ENCODE data around the gene CFP.

- TF ChIP-seq CTCF (IDR thresholded peaks at IDR 0.05; ENCODE audit: borderline replicate concordance, extremely low read depth, low read length, poor library complexity, severe bottlenecking) (no peak), EZH2 (IDR thresholded peaks at IDR 0.05; ENCODE audit: borderline replicate concordance, low read depth, low read length, severe bottlenecking) (no peak)
Measured at GRCh38 chrX:47662144-47662657, 32.5 kb upstream of the CFP start.
